Measurements from ENCODE around the gene SAP25. TPM values are rescaled to one million over a fixed set of nuclear protein-coding genes. Genes with fewer than 3 reads are reported as not detected.
A peak's percentile ranks its signal among the peaks of the same experiment; 100 is the strongest.

SAP25 gene
- total and polyA plus RNA-seq, 2 of the 8 experiments (the other 6 are each of a cell fraction or from before 2014, with no cell fraction given) = 3.6 to 5.8 TPM

DNA sequence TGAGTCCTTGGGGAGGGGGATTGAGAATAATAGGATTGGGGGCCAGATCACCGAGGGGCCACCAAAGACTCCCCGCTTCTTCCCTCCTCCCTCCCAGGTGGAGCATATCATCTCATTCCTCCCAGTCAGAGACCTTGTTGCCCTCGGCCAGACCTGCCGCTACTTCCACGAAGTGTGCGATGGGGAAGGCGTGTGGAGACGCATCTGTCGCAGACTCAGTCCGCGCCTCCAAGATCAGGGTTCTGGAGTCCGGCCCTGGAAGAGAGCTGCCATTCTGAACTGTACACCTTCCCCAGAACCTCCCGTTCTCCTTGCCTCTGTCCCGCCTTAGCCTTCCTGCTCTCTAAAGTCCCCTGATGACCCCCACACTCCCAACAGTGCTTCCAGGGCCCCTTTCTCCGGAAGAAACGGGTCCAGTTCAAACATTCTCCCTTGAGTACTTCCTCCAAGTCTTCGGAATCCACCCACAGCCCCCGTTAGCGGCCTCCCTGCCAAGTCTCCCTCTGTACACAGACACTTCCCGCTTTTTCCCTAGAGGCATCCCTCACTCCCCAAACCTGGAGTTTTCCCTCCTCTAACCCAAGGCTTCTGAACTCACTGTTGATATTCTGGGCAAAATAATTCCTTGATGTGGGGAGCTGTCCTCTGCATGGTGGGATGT, 16.5 kb upstream of the SAP25 start:
- Histone ChIP-seq H3K23ac (ENCODE audit: insufficient read length) (no peak overlapping the region), H2BK20ac (ENCODE audit: low read length) (no peak overlapping the region), H4K5ac (ENCODE audit: insufficient read length, low read depth, low read length) (no peak overlapping the region), H3K79me2 (ENCODE audit: control insufficient read depth in 1 of 2, insufficient read depth in 2 of 2, low read length in 2 of 2) (no peaks in the 10 kb centered on the region), H3K4me3 (ENCODE audit: extremely low read depth in 1 of 4, insufficient read depth in 2 of 4, low read depth in 3 of 4, low read length in 4 of 4) (peak overlapping the region in 1 of 4 experiments; percentile 1; a peak in 1 of 8 replicates), H3K4me2 (ENCODE audit: insufficient read depth in 1 of 2, low read depth in 2 of 2, low read length in 2 of 2) (peak overlapping the region; percentile 54 to 57; a peak in 3 of 4 replicates), H3K23me2 (ENCODE audit: low read depth, low read length) (peaks cover 6% of the 10 kb centered on the region), H2BK12ac (ENCODE audit: low read depth, low read length) (0 out of 2 replicates have a peak overlapping the region, but pooled peaks have one; percentile 2), H3K79me1 (ENCODE audit: low read depth, low read length) (no peaks in the 10 kb centered on the region), H4K20me1 (replicated peaks in 1 of 2; ENCODE audit: control insufficient read depth in 1 of 2, insufficient read depth in 2 of 2, low read length in 2 of 2) (peaks cover 0 to 2% of the 10 kb centered on the region in 2 experiments), H2AFZ (ENCODE audit: low read length) (no peak overlapping the region), H3K18ac (ENCODE audit: extremely low read depth, low read length) (0 out of 2 replicates have a peak overlapping the region, but pooled peaks have one; percentile 13), H3K27ac (ENCODE audit: low read depth, low read length) (no peak overlapping the region), H3K4me1 (replicated peaks in 1 of 4; ENCODE audit: control insufficient read depth in 3 of 4, insufficient read depth in 4 of 4, low read length in 3 of 4) (peaks cover 0 to 13% (median 6%) of the 10 kb centered on the region in 4 experiments; a peak in 5 of 7 replicates), H3K27me3 (replicated peaks in 1 of 4; ENCODE audit: control insufficient read depth in 3 of 4, extremely low read depth in 1 of 4, insufficient read depth in 3 of 4, low read length in 3 of 4) (peaks cover 0 to 2% (median under 1%) of the 10 kb centered on the region in 4 experiments; a peak in 4 of 7 replicates), H2BK15ac (ENCODE audit: low read length) (no peak overlapping the region), H4K8ac (ENCODE audit: extremely low read depth, insufficient read depth, low read length) (no peak overlapping the region), H3K14ac (ENCODE audit: insufficient read length) (no peak overlapping the region), H2BK5ac (ENCODE audit: low read depth, low read length) (0 out of 2 replicates have a peak overlapping the region, but pooled peaks have one; percentile 18), H4K91ac (replicated peaks; ENCODE audit: insufficient read length, low read length) (no peak overlapping the region), H3K9ac (replicated peaks in 1 of 4; ENCODE audit: extremely low read depth in 1 of 4, low read depth in 3 of 4, low read length in 3 of 4) (no peak overlapping the region; a peak in 1 of 7 replicates), H2AK5ac (ENCODE audit: low read depth, low read length) (no peak overlapping the region), H3K9me3 (ENCODE audit: insufficient read depth in 2 of 2, low read depth in 1 of 2, low read length in 1 of 2) (no peaks in the 10 kb centered on the region), H3K56ac (replicated peaks; ENCODE audit: insufficient read length, low read depth, low read length) (no peak overlapping the region), H3K4ac (replicated peaks; ENCODE audit: insufficient read length, low read depth, low read length) (no peak overlapping the region), H2BK120ac (replicated peaks; ENCODE audit: low read depth, low read length) (no peak overlapping the region), H3K36me3 (ENCODE audit: control insufficient read depth in 2 of 4, insufficient read depth in 4 of 4, low read length in 3 of 4) (no peaks in the 10 kb centered on the region)
- ChIA-PET POLR2A (ENCODE audit: partially characterized antibody) (interaction anchor here (0.8 to 10.0 kb wide), 20 partner anchors 7 to 161 kb away, joined by 3 to 172 read pairs (median 4); partner anchors contain the start of genes AGFG2, MEPCE, MOSPD3 and PCOLCE), CTCF (ENCODE audit: partially characterized antibody) (interaction anchor here (0.6 to 11.4 kb wide), 13 partner anchors 11 to 211 kb away, joined by 3 to 171 read pairs (median 6); partner anchors contain the start of genes MOSPD3 and PCOLCE)
- FAIRE-seq (no peak), DNase-seq (ENCODE audit: low read depth in 1 of 2, low spot score in 2 of 2) (no peak)
- WGBS, 2 experiments (ENCODE audit: extremely low coverage in 1 of 2, insufficient coverage in 1 of 2, insufficient read length in 1 of 2, insufficient replicate concordance in 2 of 2, low coverage in 1 of 2, low lambda C conversion rate in 2 of 2, missing lambda C conversion rate in 1 of 2) = 72% methylated on average over 20 of the region's 20 CpGs; no CpG with 5 or more reads in 1 of the 2 experiments
- TF ChIP-seq NRF1 (IDR thresholded peaks at IDR 0.05; ENCODE audit: low read depth, low read length) (no peak), HDAC2 (IDR thresholded peaks at IDR 0.05; ENCODE audit: borderline replicate concordance in 1 of 2, low read depth in 2 of 2, low read length in 2 of 2) (no peak), BRCA1 (IDR thresholded peaks at IDR 0.05; ENCODE audit: low read depth, low read length) (no peak), TEAD4 (IDR thresholded peaks at IDR 0.05; ENCODE audit: low read depth, low read length) (no peak), POU5F1 (IDR thresholded peaks at IDR 0.05; ENCODE audit: low read depth, low read length) (no peak), CHD1 (IDR thresholded peaks at IDR 0.05; ENCODE audit: low read depth, low read length) (no peak)
- TF ChIP-seq, protein P1, sequence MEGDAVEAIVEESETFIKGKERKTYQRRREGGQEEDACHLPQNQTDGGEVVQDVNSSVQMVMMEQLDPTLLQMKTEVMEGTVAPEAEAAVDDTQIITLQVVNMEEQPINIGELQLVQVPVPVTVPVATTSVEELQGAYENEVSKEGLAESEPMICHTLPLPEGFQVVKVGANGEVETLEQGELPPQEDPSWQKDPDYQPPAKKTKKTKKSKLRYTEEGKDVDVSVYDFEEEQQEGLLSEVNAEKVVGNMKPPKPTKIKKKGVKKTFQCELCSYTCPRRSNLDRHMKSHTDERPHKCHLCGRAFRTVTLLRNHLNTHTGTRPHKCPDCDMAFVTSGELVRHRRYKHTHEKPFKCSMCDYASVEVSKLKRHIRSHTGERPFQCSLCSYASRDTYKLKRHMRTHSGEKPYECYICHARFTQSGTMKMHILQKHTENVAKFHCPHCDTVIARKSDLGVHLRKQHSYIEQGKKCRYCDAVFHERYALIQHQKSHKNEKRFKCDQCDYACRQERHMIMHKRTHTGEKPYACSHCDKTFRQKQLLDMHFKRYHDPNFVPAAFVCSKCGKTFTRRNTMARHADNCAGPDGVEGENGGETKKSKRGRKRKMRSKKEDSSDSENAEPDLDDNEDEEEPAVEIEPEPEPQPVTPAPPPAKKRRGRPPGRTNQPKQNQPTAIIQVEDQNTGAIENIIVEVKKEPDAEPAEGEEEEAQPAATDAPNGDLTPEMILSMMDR (IDR thresholded peaks at IDR 0.05; ENCODE audit: control extremely low read depth in 1 of 3, insufficient read depth in 1 of 3, low read depth in 1 of 3, low read length in 3 of 3) = no peak
- TF ChIP-seq, protein P2, sequence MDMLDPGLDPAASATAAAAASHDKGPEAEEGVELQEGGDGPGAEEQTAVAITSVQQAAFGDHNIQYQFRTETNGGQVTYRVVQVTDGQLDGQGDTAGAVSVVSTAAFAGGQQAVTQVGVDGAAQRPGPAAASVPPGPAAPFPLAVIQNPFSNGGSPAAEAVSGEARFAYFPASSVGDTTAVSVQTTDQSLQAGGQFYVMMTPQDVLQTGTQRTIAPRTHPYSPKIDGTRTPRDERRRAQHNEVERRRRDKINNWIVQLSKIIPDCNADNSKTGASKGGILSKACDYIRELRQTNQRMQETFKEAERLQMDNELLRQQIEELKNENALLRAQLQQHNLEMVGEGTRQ (IDR thresholded peaks at IDR 0.05; ENCODE audit: low read length) = no peak
